ENCODE data around the gene ILKAP.

Gene ILKAP

DNA sequence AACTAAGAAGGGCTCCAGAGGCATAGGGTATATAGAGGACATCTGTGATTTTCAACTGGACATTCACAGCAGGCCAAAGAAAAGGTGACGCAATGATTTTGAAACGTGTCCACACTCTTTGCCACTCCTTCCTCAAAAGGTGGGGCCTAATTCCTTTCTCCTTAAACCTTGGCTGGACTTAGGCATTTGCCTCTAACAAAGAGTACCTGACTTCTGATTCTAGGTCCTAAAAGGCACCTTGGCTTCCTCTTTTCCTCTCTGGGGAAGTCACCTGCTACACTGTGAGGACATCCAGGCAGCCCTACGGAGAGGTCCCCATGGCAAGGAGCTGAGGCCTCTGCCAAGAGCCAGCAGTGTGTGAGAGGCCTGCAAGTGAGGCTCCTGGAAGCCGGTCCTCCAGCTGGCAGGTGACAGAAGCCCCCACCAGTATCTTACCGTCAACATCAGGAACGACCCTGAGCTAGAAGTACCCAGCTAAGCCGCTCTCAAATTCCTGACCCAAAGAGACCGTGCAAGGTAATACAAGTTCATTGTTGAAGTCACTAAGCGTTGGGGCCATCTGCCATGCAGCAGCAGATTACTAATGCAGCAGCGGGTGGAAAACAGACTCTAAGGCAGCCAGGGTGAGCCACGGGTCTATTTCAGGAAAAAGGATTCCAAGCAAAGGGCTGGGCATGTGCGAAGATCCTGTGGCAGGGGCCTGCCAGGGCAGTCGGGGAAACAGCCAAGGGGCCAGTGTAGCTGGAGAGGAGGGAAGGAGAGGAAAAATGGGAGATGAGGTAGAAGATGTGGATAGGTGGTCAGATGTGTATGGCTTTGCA lies 43.7 kb upstream of the ILKAP start:
- TF ChIP-seq, protein P1, sequence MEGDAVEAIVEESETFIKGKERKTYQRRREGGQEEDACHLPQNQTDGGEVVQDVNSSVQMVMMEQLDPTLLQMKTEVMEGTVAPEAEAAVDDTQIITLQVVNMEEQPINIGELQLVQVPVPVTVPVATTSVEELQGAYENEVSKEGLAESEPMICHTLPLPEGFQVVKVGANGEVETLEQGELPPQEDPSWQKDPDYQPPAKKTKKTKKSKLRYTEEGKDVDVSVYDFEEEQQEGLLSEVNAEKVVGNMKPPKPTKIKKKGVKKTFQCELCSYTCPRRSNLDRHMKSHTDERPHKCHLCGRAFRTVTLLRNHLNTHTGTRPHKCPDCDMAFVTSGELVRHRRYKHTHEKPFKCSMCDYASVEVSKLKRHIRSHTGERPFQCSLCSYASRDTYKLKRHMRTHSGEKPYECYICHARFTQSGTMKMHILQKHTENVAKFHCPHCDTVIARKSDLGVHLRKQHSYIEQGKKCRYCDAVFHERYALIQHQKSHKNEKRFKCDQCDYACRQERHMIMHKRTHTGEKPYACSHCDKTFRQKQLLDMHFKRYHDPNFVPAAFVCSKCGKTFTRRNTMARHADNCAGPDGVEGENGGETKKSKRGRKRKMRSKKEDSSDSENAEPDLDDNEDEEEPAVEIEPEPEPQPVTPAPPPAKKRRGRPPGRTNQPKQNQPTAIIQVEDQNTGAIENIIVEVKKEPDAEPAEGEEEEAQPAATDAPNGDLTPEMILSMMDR (IDR thresholded peaks at IDR 0.05; ENCODE audit: control insufficient read depth, extremely low read depth, insufficient read depth), result no peak
- DNase-seq (ENCODE audit: low read depth), result no peak
- H3K4me3 ChIP-seq (ENCODE audit: low read depth, low read length), result no peak overlapping the region

- peak; percentile 98 for DNase-seq (ENCODE audit: low read depth)
- H3K4me3 ChIP-seq (ENCODE audit: low read depth, low read length), result no peak overlapping the region
- TF ChIP-seq, protein P1 (IDR thresholded peaks at IDR 0.05; ENCODE audit: control insufficient read depth, extremely low read depth, insufficient read depth), result no peak
Observed at GRCh38 chr2:238244151-238244550, 40.7 kb upstream of the ILKAP start.

- no peak overlapping the region for H3K4me3 ChIP-seq (ENCODE audit: low read depth, low read length)
- TF ChIP-seq, protein P1 (IDR thresholded peaks at IDR 0.05; ENCODE audit: control insufficient read depth, extremely low read depth, insufficient read depth), result peak; percentile 31; the same call in 1 of the 2 replicates
- DNase-seq (ENCODE audit: low read depth), result no peak
Observed at GRCh38 chr2:238243496-238244076, 40.1 kb upstream of the ILKAP start.

DNA sequence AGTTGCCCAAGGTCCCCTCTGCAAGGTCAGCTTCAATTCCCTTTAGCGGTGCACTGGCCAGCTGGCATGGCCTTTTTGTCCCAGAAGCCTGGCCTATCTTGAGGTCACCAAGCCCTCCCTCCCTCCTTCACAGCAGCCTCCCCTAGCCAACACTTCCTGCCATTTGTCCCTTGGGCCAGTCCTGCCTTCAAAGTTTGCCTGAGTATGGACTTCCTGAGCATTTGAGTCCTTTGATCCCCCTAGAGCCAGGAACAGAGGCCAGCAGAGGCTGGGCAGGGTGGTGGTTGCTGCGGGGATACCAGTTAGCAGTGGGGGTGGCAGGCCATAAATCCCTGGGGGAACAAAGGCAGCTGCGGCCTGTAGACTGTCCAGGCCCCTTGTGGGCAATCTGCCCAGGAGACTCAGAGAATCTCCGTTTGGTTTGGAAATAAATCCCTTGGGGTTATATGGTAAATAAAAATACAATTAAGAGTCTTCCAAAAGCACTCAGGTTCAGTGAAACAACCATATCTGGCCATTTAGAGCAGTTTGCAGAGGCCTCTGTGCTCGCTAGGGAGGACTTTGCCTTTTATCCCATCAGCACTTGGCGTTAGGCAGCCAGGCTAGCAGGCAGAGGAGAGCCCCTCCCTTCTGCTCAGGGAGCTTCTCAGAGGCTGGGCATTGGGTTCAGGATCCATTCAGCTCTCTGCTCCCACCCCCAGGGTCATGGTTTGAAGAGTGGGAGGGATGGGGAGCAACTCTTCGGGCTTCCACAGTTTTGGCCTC lies 39.4 kb upstream of the ILKAP start:
- no peak for DNase-seq (ENCODE audit: low read depth)
- TF ChIP-seq, protein P1 (IDR thresholded peaks at IDR 0.05; ENCODE audit: control insufficient read depth, extremely low read depth, insufficient read depth), result no peak
- no peak overlapping the region for H3K4me3 ChIP-seq (ENCODE audit: low read depth, low read length)

GRCh38 chr2:238241970-238242369 lies 38.5 kb upstream of the ILKAP start:
- no peak overlapping the region for H3K4me3 ChIP-seq (ENCODE audit: low read depth, low read length)
- TF ChIP-seq, protein P1 (IDR thresholded peaks at IDR 0.05; ENCODE audit: control insufficient read depth, extremely low read depth, insufficient read depth), result no peak
- DNase-seq (ENCODE audit: low read depth), result no peak

DNA sequence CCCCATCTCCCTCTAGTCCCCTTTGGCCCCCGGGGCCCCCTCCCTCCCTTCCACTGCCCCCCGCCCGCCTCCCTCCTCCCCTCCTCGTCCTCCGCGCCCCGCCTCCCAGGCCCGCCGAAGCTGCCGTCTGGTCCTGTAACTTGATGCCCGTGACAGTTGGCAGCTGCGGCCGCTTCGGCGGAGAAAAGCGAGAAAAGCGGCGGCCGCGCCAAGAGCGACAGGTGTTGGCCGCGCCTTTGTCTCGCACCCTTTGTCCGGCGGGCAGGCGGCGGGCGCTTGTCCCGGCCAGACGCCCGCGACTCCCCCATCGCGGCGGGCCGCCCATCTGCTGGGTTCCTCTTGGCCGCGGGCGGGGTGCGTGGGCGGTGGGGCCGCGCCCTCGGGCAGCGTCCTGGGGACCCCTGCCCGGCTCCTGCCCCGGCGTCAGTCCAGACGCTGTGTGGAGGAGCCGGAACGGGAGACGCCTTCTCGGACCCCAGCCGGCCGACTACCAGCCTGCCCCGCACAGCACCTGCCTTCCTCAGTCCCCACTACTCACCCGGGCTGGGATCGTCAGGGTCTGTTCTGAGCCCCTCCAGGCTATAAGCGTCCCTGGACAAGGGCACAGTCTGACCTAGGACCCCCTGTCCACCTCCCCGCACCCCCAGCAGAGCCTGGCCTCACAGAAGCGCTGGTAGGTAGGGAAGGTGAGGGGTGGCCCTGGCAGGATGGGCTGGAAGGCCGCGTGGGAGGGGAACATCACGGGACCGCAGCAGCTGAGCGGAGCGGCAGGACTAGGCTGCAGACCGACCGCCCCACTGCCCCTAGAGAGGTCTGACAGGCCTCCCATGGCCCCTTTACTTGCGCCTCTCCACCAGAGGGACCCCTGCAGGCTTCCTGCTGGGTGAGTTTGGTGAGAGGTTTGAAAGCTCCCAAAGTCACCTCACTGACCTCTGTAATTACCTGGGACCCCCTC lies 37.5 kb upstream of the ILKAP start:
- DNase-seq (ENCODE audit: low read depth), result no peak
- TF ChIP-seq, protein P1 (IDR thresholded peaks at IDR 0.05; ENCODE audit: control insufficient read depth, extremely low read depth, insufficient read depth), result no peak
- no peak overlapping the region for H3K4me3 ChIP-seq (ENCODE audit: low read depth, low read length)
